NAMALWA (cell line): ENCODE results near the gene NFXL1.
A peak's percentile ranks its signal among the peaks of the same experiment; 100 is the strongest.

Experiments used
- DNase-seq: peaks from one replicate; pipeline ENCODE4 v3.0.0-alpha.2; 2015; ENCODE audit warnings: low spot score

NFXL1 gene

GRCh38 chr4:47882228-47882627 is 32.2 kb downstream of the NFXL1 start:
- no peak for DNase-seq

- no peak for DNase-seq
Measured at GRCh38 chr4:47879458-47879857, 34.9 kb downstream of the NFXL1 start.

- no peak for DNase-seq
Measured at GRCh38 chr4:47876784-47877546, 37.4 kb downstream of the NFXL1 start.

GRCh38 chr4:47876310-47876709 is 38.1 kb downstream of the NFXL1 start:
- DNase-seq, result no peak

GRCh38 chr4:47873877-47874541 is 40.4 kb downstream of the NFXL1 start:
- DNase-seq, result no peak

GRCh38 chr4:47863486-47863885 is 50.9 kb downstream of the NFXL1 start:
- DNase-seq, result no peak

GRCh38 chr4:47862297-47862696 is 52.1 kb downstream of the NFXL1 start:
- no peak for DNase-seq

GRCh38 chr4:47860305-47860704 is 54.1 kb downstream of the NFXL1 start:
- DNase-seq, result no peak

- DNase-seq, result no peak
Measured at GRCh38 chr4:47858006-47858405, 56.4 kb downstream of the NFXL1 start.

- DNase-seq, result no peak
Measured at GRCh38 chr4:47856713-47857112, 57.7 kb downstream of the NFXL1 start.

- DNase-seq, result no peak
Measured at GRCh38 chr4:47855350-47855749, 59.0 kb downstream of the NFXL1 start.

- DNase-seq, result no peak
Measured at GRCh38 chr4:47852136-47852535, 62.2 kb downstream of the NFXL1 start.

- DNase-seq, result no peak
Measured at GRCh38 chr4:47849466-47849865, 64.9 kb downstream of the NFXL1 start.

- DNase-seq, result no peak
Measured at GRCh38 chr4:47848041-47848440, 66.3 kb downstream of the NFXL1 start.

GRCh38 chr4:47842985-47843384 is 71.4 kb downstream of the NFXL1 start:
- DNase-seq, result no peak

- no peak for DNase-seq
Measured at GRCh38 chr4:47840291-47840690, 74.1 kb downstream of the NFXL1 start.

GRCh38 chr4:47839259-47839658 is 75.1 kb downstream of the NFXL1 start:
- peak; percentile 36 for DNase-seq

- DNase-seq, result no peak
Measured at GRCh38 chr4:47838445-47838844, 75.9 kb downstream of the NFXL1 start.

GRCh38 chr4:47837908-47838294 is 76.5 kb downstream of the NFXL1 start, which contains the start of gene CORIN:
CORIN (minus strand) TSS chr4:47838067; CDS start chr4:47837949, 118 bp downstream.
- DNase-seq, result no peak

- DNase-seq, result no peak
Measured at GRCh38 chr4:47837094-47837907, 77.1 kb downstream of the NFXL1 start.

- peak; percentile 6 for DNase-seq
Measured at GRCh38 chr4:47836641-47837093, 77.7 kb downstream of the NFXL1 start.

GRCh38 chr4:47835494-47835893 is 78.9 kb downstream of the NFXL1 start:
- DNase-seq, result no peak
